GM18511 (cell line): ENCODE data around the gene CHRNG.

Experiments
- ATAC-seq: cut with Tn5 transposase; IDR thresholded peaks from one replicate; pipeline ENCODE4 v1.9.1; 2021; ENCODE audit warnings: mild to moderate bottlenecking, moderate library complexity; ENCODE audit not compliant: unreplicated experiment

CHRNG gene

DNA sequence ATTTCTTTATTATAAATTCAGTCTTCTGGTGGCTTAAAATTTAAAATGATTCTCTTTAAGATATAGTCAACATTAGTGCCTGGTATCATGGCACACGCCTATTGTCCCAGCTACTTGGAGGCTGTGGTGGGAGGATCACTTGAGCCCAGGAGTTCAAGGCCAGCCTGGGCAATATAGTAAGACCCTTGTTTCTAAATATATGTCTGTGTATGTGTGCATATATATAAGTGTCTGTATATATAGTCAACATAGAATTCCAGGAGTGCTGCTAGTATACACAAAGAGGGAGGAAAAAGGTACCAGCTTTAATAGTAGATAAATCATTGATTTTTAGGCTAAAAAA lies 35.9 kb downstream of the CHRNG start:
- ATAC-seq: no peak

DNA sequence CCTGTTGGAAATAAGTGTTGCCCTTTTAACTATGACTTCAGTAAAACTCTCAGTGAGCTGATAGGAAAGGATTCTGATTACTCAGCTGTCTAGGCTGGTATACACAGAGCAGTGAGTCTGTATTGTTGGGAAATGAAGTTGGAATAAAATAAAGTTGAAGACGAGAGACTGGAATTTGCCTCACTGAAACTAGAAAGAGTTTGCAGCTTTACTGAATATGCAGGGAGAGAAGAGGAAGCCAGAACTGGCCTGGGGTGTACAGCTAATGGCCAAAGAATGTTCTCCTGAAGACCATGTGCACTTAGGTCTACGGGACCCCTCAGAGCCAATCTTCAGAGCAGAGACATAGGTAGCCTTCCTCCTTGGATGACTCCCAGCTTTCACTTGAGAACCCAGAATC lies 37.5 kb downstream of the CHRNG start:
- ATAC-seq: no peak

DNA sequence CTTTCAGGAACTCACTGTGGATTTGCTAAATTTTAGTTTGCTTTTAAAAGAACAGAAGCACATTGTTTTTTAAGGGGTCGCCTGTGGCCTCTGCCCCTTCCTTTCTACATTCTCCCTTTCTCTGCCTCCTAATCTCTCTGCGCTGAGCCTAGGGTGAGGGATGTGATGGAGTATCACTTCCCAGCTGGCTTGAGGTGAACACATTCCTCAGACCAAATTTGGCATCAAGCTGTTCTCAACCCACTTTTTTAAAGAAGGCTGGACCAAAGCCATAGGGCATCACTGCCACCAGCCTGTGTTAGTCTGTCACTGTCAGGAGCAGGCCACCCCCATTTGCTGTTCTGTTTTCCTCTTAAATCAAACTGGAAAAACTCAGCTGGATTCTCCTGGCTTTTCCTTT lies 38.3 kb downstream of the CHRNG start:
- ATAC-seq: no peak

DNA sequence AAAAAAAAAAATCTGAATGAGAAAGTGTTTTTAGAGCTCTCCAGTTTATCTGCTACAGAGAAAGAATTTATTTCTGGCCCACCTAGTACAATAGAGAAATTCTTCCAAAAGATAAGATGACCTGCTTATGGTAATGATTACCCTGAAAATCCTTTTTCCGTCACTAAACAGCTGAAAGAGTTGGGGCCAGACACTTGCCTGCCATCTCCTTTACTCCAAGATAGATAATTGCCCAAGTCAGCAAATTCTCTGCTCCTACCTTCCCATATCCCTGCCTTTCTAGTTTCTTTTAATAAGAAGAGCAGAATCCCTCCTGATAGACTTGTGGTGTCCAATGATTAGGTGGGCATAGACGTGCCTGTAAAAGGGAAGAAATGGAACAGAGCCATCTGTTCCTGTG lies 39.1 kb downstream of the CHRNG start:
- ATAC-seq: no peak

DNA sequence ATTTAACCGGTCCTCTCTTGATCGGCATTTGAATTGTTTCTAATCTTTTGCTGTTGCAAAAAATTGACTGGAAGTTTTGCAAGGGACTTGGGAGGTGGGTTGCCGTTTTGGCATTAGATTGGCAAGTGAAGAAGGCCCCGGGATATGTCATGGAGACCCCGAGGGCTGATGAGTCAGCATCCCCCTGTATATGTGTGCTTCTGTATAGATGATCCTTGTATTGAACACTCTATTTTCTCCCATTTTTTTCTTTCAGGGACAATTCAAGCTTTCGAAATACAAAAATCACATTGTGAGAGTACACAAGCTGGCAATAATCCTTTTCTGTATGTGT lies 41.1 kb downstream of the CHRNG start:
- ATAC-seq: no peak

DNA sequence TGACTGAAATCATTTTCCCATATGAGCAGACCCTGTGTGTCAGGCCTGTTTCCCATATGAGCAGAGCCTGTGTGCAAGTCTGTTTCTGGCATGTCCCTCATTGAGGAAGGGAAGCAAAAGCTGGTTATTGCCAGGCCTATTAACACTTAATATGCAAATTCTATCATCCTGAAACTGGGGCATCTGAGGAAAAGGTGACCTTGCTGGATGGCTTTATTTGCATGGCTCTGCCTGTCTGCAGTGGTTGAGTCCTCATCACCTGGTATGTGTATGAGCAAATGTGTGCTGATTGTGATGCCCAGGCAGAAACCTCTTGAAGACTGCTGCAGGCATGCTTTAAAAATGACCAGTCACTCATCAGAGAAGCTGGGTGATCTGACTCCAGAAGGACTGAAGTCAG lies 42.2 kb downstream of the CHRNG start:
- ATAC-seq: no peak

DNA sequence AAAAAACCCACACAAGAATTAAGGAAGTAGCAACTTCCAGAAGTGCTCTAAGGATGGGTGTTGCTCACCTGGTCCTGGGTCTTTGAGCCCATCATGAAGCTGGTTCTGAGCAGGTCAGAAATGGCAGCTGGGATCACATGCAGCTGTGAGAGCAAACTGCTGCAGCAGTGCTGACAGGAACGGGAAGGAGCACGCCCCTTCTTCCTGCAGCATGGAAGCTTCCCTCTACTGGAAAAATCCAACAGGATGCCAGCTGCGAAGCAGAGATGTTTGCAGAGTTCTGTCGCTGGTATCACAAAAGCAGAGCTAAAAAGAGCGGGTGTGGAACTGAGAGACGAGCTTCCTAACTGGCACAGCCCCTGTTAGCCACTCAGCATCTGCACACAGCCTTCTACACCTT lies 44.7 kb downstream of the CHRNG start:
- ATAC-seq: no peak

DNA sequence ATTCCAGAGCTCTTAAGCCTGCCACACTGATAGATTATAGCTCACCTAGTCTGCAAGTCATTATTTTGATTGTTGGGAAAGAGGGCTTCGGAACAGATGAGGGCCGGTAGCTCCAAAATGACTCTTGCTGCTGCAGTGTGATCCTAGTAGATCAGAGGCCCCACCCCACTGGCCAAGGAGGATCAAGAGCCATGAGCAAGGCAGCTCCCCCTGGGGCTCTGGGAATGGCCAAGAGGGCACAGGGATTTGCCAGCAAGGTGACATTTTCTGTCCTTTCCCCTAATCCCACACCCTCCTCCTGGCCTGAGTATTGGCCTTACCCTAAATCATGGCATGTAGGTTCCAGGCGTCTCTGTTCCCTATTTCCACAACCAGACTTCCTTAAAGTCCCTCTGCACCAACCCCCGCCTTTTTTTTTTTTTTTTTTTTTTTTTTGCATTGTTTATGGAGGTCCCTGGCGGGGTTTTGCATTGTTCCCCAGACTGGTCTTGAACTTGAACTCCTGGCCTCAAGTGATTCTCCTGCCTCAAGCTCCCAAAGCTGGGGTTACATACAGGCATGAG lies 47.5 kb downstream of the CHRNG start:
- ATAC-seq: no peak

DNA sequence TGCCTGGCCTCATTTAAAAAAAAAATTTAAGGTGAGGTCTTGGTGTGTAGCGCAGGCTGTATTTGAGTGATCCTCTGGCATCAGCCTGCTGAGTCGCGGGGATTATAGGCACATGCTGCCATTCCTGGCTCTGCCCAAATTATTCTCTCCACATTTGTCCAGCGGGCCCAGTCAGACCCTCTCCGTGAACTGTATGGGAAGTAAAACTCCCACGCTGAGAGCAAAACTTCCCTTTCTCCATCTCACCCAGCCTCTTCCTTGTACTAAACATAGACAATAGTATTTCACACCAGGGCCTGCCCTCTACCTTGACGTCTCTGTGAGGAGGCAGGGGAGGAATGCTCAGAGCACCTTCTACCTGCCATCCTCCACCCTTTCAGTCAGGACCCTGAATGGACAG lies 48.0 kb downstream of the CHRNG start:
- ATAC-seq: no peak

DNA sequence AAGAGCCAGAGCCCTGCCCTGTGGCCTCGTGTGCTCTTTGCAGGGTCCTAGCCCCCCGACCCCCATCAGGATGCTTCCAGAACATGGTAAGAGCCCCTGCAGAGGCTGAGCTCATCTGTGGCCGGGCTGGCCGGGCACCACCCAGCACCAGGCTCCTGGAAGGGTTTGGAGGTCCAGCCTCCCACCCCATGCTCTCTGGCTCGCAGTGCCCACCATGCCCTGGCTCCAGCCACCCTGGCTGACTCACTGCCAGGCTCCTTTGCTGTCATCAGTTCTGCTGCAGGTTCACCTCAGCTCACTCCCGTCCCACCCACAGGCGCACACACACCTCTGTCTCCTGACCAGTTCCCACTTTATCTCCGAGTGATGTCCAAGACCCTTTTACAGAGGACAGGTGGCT lies 48.5 kb downstream of the CHRNG start:
- no peak for ATAC-seq

DNA sequence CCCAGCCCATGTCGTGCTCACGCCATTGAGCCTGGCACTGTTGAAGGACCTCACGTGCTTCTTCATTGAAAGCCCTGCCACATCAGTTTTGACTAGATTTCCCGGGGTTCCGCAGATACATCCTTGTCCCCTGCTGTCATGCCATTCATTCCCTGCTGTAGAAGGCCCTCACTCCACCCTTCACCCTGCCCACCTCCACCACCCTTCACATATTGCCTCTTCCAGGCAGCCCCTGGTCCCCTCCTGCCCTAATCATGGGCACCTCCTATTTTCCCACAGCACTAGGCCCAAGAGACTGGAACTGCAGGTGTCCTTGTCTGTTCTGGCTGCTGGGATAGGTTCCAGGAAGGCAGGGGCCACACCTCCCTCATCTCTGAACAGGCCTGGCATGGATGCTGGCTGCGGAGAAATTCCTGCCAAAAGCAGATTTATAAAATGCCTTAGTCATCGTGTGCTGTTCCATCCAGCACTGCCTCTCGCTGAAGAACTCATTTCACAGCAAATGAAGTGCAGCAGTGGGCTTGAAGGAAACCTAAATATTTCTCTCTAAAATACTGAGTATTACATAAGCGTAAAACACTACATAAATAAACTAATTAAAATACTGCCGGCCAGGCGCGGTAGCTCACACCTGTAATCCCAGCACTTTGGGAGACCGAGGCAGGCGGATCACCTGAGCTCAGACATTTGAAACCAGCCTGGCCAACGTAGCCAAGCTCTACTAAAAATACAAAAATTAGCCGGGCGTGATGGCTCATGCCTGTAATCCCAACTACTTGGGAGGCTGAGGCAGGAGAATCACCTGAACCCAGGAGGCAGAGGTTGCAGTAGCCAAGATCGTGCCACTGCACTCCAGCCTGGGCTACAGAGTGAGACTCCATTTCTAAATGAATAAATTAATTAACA lies 49.4 kb downstream of the CHRNG start:
- no peak for ATAC-seq

DNA sequence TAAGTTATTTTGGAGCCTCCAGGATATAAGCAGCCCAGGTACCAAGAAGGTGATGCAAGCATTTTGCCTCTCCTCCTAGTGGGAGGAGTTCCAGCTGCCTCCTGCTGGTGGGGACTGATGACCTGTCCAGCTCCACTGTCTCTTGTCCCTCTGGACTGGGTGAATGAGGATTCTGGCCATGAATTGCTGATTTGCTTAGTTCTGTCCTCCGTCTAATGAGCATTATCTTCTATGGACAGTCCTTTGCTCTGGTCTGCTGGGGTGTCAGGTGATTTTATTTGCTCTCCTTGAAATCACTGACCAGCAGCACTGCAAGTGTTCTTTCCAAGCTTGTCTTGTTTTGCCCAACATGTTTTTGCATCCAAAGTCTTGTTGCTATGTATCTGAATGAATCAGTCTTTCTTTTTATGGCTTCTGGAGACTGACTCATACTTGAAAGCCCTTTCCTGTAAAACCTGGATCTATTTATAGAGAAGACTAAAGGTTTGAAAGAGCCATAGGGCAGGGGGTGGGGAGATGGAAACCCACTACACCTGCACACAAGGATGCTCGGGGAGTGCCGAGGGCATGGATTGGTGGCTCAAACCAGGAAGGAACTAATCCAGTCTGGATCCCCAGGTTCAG lies 53.4 kb downstream of the CHRNG start:
- no peak for ATAC-seq

DNA sequence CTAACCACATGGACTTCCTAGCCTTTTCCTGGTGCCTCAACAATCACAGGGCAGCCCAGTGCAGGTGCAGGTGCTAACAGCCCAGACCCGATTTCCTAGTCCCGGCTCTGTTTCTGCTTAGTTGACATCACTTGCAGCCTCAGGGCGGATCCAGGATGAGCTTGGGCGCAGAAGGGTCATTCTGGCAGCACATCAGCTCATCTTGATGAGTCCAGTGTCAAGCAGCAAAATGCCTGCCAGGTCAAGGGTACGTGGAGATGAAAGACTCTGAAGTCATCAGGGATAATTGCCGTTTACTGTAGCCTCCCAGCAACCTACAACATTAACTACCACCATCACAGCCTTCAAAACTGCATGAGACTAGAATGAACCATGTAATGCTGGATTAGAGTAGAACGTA lies 54.5 kb downstream of the CHRNG start:
- no peak for ATAC-seq
